ENCODE measurements around the gene ITPK1. TPM values are rescaled to one million over a fixed set of nuclear protein-coding genes. Genes with fewer than 3 reads are reported as not detected.

Gene ITPK1
- polyA plus RNA-seq, 1 of the 3 experiments (the other 2 are of a cell fraction) = 23.2 TPM

GRCh38 chr14:92920001-92920400 lies 195.7 kb downstream of the ITPK1 start (continued):
- no peak for TF ChIP-seq FOXM1 (IDR thresholded peaks at IDR 0.05; ENCODE audit: low read depth)
- TF ChIP-seq TEAD4 (IDR thresholded peaks at IDR 0.05; ENCODE audit: borderline replicate concordance, insufficient read depth) = no peak
- TF ChIP-seq GABPA (IDR thresholded peaks at IDR 0.05; ENCODE audit: low read depth) = no peak
- no peak for TF ChIP-seq ZBTB33 (IDR thresholded peaks at IDR 0.05; ENCODE audit: borderline replicate concordance, low read depth)
- TF ChIP-seq JUND (IDR thresholded peaks at IDR 0.05) = no peak
- TF ChIP-seq USF2 (IDR thresholded peaks at IDR 0.05; ENCODE audit: borderline replicate concordance, low read depth, low read length) = no peak
- no peak for TF ChIP-seq RFX5 (IDR thresholded peaks at IDR 0.05; ENCODE audit: low read length)
- TF ChIP-seq, protein P1, sequence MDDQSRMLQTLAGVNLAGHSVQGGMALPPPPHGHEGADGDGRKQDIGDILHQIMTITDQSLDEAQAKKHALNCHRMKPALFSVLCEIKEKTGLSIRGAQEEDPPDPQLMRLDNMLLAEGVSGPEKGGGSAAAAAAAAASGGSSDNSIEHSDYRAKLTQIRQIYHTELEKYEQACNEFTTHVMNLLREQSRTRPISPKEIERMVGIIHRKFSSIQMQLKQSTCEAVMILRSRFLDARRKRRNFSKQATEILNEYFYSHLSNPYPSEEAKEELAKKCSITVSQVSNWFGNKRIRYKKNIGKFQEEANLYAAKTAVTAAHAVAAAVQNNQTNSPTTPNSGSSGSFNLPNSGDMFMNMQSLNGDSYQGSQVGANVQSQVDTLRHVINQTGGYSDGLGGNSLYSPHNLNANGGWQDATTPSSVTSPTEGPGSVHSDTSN (IDR thresholded peaks at IDR 0.05) = no peak

GRCh38 chr14:92917956-92918355 lies 197.8 kb downstream of the ITPK1 start:
- Histone ChIP-seq H2AFZ (ENCODE audit: low read depth) (no peak overlapping the region), H3K9me3 (no peaks in the 10 kb centered on the region), H3K36me3 (replicated peaks in 1 of 2; ENCODE audit: control insufficient read depth in 1 of 2, insufficient read depth in 2 of 2, low read length in 1 of 2) (no peaks in the 10 kb centered on the region), H3K9me2 (no peaks in the 10 kb centered on the region), H3K79me2 (ENCODE audit: insufficient read depth) (no peaks in the 10 kb centered on the region), H3K27ac (ENCODE audit: low read depth in 2 of 2, low read length in 1 of 2) (peak overlapping the region in 1 of 2 experiments; percentile 89; a peak in 2 of 4 replicates), H3K27me3 (ENCODE audit: insufficient read depth) (peaks cover 12% of the 10 kb centered on the region; the same call in 1 of the 2 replicates), H3K4me1 (ENCODE audit: control insufficient read depth in 1 of 2, insufficient read depth in 2 of 2, low read depth in 1 of 2, low read length in 1 of 2) (peaks cover 0 to 65% of the 10 kb centered on the region in 2 experiments; a peak in 2 of 4 replicates), H4K20me1 (ENCODE audit: insufficient read depth) (no peaks in the 10 kb centered on the region), H3K9ac (no peak overlapping the region), H3K4me3 (ENCODE audit: low read depth in 2 of 2, low read length in 1 of 2) (no peak overlapping the region), H3F3A (replicated peaks; ENCODE audit: insufficient read depth) (no peaks in the 10 kb centered on the region), H3K4me2 (no peak overlapping the region)
- DNase-seq = no peak
- ChIA-PET CTCF (interaction anchor here (0.8 to 3.9 kb wide), 8 partner anchors 18 to 195 kb away, joined by 3 to 27 read pairs (median 3); no protein-coding TSS in a partner anchor), POLR2A (interaction anchor here (0.7 to 5.2 kb wide), 12 partner anchors 8 to 124 kb away, joined by 3 to 79 read pairs (median 6); partner anchors contain the start of gene GOLGA5)
- no peak for TF ChIP-seq POLR2AphosphoS5 (IDR thresholded peaks at IDR 0.05; ENCODE audit: low read depth, low read length)
- TF ChIP-seq USF2 (IDR thresholded peaks at IDR 0.05; ENCODE audit: borderline replicate concordance, low read depth, low read length) = no peak
- TF ChIP-seq, protein P2, sequence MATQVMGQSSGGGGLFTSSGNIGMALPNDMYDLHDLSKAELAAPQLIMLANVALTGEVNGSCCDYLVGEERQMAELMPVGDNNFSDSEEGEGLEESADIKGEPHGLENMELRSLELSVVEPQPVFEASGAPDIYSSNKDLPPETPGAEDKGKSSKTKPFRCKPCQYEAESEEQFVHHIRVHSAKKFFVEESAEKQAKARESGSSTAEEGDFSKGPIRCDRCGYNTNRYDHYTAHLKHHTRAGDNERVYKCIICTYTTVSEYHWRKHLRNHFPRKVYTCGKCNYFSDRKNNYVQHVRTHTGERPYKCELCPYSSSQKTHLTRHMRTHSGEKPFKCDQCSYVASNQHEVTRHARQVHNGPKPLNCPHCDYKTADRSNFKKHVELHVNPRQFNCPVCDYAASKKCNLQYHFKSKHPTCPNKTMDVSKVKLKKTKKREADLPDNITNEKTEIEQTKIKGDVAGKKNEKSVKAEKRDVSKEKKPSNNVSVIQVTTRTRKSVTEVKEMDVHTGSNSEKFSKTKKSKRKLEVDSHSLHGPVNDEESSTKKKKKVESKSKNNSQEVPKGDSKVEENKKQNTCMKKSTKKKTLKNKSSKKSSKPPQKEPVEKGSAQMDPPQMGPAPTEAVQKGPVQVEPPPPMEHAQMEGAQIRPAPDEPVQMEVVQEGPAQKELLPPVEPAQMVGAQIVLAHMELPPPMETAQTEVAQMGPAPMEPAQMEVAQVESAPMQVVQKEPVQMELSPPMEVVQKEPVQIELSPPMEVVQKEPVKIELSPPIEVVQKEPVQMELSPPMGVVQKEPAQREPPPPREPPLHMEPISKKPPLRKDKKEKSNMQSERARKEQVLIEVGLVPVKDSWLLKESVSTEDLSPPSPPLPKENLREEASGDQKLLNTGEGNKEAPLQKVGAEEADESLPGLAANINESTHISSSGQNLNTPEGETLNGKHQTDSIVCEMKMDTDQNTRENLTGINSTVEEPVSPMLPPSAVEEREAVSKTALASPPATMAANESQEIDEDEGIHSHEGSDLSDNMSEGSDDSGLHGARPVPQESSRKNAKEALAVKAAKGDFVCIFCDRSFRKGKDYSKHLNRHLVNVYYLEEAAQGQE (IDR thresholded peaks at IDR 0.05; ENCODE audit: low read depth, low read length) = no peak
- TF ChIP-seq FOXJ3 (CRISPR knock-in tag; IDR thresholded peaks at IDR 0.05) = no peak
- TF ChIP-seq FOXM1 (IDR thresholded peaks at IDR 0.05; ENCODE audit: low read depth) = no peak
- TF ChIP-seq, protein P3, sequence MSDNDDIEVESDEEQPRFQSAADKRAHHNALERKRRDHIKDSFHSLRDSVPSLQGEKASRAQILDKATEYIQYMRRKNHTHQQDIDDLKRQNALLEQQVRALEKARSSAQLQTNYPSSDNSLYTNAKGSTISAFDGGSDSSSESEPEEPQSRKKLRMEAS (IDR thresholded peaks at IDR 0.05; ENCODE audit: low read depth) = no peak
- TF ChIP-seq ZBTB33 (IDR thresholded peaks at IDR 0.05; ENCODE audit: borderline replicate concordance, low read depth) = no peak
- TF ChIP-seq, protein P4, sequence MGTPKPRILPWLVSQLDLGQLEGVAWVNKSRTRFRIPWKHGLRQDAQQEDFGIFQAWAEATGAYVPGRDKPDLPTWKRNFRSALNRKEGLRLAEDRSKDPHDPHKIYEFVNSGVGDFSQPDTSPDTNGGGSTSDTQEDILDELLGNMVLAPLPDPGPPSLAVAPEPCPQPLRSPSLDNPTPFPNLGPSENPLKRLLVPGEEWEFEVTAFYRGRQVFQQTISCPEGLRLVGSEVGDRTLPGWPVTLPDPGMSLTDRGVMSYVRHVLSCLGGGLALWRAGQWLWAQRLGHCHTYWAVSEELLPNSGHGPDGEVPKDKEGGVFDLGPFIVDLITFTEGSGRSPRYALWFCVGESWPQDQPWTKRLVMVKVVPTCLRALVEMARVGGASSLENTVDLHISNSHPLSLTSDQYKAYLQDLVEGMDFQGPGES (IDR thresholded peaks at IDR 0.05; ENCODE audit: low read depth, low read length) = no peak
- no peak for TF ChIP-seq TEAD4 (IDR thresholded peaks at IDR 0.05; ENCODE audit: borderline replicate concordance, insufficient read depth)
- TF ChIP-seq RAD21 (IDR thresholded peaks at IDR 0.05; ENCODE audit: low read length) = no peak
- TF ChIP-seq GABPA (IDR thresholded peaks at IDR 0.05; ENCODE audit: low read depth) = no peak
- no peak for TF ChIP-seq YY1 (IDR thresholded peaks at IDR 0.05; ENCODE audit: low read depth)
- WGBS (ENCODE audit: low lambda C conversion rate) = 55% methylated on average over 7 of the region's 7 CpGs

Data from SK-N-SH (cell line).